ENCODE data around the gene ING1.
A peak's percentile ranks its signal among the peaks of the same experiment; 100 is the strongest.
"Not testable (repeated sequence)": the region's sequence is repeated elsewhere in the genome, so short reads cannot be mapped to it uniquely, and the experiment has no call there.

ING1 gene, protein sequence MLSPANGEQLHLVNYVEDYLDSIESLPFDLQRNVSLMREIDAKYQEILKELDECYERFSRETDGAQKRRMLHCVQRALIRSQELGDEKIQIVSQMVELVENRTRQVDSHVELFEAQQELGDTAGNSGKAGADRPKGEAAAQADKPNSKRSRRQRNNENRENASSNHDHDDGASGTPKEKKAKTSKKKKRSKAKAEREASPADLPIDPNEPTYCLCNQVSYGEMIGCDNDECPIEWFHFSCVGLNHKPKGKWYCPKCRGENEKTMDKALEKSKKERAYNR

DNA sequence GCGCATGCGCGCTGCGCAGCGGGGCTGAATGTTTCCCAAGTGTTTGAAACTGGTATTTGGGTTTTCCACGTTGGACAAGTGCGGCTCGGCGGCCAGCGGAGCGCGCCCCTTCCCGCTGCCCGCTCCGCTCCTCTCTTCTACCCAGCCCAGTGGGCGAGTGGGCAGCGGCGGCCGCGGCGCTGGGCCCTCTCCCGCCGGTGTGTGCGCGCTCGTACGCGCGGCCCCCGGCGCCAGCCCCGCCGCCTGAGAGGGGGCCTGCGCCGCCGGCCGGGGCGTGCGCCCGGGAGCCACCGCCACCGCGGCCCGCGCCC is at the start of gene ING1:
ING1 (plus strand) TSS at position 59 of the 311 bp plus-strand sequence. CDS start 450 bp downstream, outside the sequence.
- no peak for DNase-seq (ENCODE audit: low spot score)

DNA sequence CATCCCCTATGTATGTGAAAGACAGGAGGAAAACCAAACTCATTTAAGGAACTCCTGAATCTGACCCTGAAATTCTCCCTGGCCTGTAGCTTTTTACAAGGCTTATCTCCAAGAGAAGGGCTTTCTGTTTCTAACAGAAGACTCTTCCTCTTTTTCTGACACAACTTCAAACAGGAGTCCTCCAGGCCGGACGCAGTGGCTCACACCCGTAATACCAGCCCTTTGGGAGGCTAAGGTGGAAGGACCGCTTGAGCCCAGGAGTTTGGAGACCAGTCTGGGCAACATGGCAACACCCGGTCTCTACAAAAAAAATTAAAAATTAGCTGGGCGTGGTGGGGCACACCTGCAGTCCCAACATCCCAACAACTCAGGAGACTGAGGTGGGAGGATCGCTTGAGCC is 49.5 kb upstream of the ING1 start:
- DNase-seq (ENCODE audit: low spot score): no peak

DNA sequence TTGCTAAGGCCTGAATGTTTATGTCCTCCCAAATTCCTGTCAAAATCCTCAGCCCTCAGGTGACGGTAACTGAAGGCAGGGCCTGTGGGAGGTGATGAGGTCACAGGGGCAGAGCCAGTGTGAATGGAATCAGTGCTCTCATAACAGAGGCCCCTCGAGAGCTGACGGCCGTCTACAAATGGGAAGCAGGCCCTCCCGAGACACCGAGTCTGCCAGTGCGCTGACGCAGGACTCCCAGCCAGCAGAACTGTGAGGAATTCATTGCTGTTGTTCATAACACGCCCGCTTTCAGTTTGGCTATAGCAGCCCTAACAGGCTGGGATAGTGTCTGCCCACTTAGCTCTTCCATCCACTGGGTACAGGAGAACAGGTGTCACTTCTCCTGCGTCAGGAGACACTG is 48.8 kb upstream of the ING1 start:
- no peak for DNase-seq (ENCODE audit: low spot score)

DNA sequence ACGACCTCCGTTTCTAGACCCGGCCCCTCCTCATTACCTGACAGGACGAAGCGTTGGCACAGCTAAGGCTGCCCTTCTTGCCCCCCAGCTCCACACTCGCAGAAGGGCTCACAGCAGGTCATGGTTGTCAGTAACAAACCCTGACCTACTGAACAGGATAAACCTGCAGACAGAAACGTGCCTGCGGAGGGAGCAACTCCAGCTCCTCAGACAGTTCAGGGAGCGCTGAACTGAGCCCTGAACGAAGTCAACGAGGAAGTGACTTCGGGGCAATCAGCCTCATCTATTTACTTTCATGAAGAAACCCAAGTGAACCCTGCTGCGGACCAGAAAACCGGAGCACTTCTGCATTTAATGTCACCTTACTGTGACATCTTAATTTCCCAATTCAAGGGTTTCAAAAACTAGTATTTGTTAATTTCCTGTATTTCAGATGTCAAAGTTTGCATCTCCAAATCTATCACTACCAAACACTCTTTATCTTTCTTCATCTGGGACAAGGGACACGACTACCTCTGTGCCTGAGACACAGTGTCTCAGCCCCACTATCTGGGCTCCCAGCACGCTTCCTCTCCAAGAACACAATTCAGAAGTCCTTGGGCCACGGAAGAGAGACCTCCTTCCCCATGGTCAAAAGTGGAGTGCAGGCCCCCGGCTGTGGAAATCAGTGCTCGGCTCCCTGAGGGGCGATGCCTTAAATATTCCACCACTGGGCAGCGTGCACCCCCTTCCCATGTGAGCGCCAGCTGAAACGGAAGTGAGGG is 47.8 kb upstream of the ING1 start:
- no peak for DNase-seq (ENCODE audit: low spot score)

DNA sequence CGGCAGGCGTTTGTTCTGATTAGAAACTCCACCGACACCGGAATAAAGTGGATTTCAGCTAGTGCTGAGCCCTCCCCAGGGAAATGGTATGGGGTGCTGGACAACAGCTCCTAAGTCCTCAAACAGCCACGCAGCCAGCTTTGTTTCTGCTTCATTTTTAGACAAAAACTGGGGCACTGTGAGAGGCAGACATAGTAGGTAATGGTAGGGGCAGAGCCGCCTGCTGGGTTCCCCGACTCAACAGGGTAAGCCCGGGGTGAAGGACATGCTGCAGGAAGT is 47.3 kb upstream of the ING1 start:
- DNase-seq (ENCODE audit: low spot score): no peak

DNA sequence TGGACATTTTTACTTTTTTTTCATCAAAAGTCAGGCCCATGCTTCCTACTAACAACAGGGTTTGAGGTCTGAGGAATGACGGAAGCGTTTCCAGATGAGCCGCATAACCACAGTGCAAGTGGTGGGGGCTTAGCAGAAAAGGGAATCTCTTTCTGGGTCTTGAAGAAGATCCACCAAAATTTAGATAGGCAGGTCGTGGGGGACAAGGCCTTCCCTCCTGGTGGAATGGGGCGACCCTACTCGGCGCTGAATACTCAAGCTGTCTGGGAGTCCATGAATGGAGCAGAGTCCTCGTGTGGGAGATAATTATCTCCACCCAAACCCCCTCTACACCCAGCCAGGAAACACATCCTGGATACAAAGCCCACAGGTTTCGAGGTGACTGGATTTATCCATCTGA is 44.5 kb upstream of the ING1 start:
- DNase-seq (ENCODE audit: low spot score): no peak

DNA sequence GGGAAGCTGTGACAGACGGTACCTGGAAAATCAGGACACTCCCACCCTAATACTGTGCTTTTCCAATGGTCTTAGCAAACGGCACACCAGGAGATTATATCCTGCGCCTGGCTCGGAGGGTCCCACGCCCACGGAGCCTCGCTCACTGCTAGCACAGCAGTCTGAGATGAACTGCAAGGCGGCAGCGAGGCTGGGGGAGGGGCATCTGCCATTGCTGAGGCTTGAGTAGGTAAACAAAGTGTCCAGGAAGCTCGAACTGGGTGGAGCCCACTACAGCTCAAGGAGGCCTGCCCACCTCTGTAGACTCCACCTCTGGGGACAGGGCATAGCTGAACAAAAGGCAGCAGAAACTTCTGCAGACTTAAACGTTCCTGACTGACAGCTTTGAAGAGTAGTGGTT is 43.7 kb upstream of the ING1 start:
- DNase-seq (ENCODE audit: low spot score): not testable (repeated sequence)

DNA sequence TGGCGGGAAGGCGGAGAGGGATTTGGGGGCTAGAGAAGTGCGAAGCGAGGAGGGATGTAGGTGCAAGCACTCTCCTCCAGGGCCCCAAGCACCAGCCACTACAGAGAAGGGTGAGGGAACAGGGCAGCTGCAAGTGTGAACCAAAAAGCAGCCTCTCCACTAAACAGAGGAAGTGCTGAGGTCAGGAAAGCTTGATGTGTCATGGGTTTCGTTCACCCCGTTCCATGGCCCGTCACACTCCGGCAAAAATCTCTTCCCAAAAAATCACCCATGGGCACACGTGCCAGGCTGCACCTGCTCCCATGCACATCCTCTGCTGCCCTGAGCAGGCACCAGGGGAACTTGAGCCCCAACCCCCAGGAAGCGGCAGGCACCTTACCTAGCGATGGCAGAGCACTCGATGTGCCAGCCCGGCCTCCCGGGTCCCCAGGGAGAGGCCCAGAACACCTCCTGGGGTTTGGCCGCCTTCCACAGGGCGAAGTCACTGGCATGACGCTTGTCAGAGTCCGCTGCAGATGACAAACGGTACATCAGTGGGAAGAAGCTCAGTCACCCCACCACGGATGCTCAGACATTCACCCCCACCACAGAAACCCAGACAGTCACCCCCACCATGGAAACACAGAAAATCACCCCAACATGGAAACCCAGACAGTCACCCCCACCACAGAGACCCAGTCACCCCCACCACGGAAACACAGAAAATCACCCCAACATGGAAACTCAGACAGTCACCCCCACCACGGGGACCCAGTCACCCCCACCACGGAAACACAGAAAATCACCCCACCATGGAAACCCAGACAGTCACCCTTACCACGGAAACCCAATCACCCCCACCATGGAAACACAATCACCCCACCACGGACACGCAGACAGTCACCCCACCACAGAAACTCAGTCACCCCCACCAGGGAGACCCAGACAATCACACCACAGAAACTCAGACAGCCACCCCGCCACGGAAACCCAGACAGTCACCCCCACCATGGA is 36.6 kb upstream of the ING1 start:
- DNase-seq (ENCODE audit: low spot score): peak; percentile 18

DNA sequence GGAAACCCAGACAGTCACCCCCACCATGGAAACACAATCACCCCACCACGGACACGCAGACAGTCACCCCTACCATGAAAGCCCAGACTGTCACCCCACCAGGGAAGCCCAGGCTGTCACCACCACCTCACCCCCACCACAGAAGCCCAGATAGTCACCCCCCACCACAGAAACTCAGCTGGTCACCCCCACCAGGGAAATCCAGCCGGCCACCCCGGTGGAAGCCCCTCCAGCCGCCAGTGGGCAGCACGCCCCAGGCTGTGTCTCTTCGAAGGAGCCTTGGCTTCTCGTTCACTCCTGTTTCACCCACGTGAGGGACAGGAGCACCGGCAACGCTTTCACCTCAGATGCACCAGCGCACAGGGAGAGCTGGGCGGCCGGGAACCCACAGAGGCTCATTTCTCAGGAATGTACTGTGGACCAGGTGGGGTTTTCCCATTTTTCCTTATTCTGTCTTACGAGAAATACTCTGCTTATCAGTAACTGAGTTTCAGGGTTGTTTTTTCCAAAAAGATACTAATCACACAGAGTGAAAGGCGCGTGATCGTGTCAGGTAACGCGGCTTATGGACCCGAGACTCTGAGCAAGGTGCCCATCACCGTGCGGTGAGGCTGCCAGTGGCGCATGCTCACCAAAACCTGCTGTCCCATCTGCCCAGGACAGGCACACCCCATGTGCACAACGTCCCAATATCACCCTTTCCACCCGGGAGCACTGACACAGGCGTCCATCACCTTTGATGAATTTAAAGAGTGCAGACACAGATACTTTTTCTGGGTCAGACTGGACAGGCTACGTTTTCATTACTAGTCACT is 35.6 kb upstream of the ING1 start:
- no peak for DNase-seq (ENCODE audit: low spot score)

DNA sequence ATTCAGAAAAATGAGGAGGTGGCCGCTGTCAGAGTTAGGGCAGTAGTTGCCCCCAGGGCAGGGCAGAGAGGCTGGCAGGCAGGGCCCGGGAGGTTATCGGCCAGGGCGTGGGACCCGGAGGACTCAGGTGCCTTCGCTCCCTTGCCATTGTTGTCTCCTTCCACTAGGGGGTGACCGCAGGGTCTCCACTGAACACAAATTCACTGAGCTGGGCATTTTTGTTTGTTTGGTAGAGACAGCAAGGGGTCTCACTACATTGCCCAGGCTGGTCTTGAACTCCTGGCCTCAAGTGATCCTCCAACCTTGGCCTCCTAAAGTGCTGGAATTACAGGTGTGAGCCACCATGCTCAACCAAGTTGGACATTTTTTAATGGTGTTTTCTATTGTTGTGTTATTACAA is 32.6 kb upstream of the ING1 start:
- no peak for DNase-seq (ENCODE audit: low spot score)

DNA sequence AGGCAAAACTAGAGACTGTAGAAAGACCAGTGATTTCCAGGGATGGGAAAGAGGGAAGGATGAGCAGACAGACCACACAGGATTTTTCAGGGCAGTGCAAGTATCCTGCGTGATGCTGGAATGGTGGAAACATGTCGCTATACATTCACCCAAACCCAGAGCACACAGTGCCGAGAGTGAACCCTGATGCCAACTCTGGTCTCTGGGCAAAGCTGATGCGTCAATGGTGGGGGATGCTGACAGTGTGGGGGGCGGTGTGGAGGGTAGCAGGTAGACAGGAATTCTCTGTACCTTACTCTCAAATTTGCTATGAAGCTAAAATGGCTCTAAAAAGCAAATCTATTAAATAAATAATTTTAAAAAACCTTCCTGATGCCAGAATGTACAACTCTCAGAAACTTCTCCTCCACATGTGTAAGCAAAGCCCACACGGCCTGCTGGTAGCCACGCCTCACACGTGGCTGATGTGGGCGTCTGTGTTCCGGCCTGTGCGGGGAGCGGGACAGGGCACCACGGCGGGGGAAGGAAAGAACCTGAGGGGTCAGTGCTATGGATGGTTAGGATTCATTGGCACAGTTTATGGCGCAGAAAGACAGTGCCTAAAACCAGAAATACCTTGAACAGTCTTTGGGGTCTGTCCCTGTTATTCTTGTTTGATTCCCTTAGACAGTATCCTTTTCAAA is 31.5 kb upstream of the ING1 start:
- DNase-seq (ENCODE audit: low spot score): no peak

DNA sequence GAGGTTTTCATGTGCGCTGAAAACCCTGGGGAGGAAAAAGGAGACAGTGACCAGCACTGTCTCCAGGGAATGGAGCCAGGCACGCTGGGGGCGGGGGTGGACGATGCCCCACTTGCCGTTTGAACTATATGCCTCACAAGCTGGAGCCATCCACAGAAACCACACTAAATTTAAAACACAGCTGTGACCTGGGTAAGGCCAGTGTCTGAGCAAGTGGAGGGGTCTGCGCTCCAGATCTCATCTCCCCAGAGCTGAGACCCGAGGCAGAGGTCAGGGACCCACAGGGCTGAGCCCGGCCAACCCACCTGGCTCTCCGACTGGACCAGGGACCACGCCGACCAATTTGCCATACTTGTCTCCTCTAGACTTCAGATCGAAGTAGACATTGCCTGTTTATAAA is 30.8 kb upstream of the ING1 start:
- DNase-seq (ENCODE audit: low spot score): no peak

DNA sequence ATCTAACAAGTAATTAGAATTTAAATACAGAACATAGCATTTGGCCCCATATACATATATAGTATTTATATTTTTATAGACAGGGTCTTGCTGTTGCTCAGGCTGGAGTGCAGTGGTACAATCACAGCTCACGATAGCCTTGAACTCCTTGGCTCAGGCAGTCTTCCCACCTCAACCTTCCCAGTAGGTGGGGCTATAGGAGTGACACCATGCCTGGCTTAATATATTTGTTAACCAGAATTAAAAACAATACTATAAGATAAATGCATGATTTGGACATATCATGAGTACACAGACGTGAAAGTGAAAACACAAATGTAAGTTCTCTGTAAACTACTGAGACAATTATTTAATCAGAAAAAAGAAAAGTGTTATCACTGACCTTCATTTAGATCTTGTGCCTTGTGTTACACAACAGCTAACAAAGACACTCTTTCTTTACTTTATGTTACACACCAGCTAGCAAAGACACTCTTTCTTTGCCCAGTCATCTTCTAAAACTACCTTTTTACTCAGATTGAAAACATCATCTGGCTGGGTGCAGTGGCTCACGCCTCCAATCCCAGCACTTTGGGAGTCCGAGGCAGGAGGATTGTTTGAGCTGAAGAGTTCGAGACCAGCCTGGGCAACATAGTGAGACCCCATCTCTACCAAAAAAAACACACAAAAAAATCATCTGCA is 30.2 kb upstream of the ING1 start:
- DNase-seq (ENCODE audit: low spot score): peak; percentile 44

DNA sequence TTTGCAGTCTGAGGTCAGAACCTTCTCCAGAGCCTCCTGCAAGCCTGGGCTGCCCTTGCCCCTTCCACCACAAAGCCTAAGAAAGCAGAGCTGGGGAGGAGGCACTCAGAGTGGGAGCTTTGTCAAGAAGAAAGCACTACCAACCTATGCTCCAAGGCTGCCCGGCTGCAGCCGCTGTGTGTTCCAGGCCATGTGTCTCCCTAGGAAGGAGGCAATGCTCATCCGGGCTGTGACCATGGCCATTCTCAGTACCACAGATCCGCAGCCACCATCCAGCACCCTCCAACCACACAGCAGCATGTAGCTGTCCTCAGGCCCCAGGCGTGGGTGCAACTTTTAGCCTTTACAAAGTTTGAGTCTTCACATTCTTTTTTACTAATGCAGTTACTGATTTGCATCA is 29.6 kb upstream of the ING1 start:
- DNase-seq (ENCODE audit: low spot score): no peak

DNA sequence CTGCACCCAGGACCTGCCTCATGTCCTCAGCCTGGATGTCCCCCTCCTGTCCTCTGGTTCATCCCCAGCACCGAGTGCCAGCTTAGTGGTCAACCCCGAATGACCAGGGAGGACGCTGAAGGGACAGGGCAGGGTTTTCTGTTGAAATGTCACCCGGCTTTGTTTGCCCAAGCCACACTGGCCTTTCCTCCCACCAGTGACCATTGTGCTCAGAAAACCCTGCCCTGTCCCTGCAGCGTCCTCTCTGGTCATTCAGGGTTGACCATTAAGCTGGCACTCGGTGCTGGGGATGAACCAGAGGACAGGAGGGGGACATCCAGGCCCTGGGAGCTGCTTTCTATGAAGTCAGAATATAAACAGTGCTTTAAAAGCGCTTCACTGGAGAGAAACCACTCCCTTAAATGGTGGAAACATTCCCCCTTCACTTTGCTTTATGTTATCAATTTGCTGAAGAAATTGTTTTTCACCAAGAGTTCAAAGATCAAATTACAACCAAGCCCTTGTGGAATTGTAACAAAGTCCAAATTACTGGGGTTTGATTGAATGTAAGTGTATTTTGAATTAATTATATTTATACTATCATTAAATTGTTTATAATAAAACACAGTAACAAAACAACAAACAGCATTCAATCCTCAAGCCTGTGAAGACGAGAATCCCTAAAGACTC is 29.0 kb upstream of the ING1 start:
- DNase-seq (ENCODE audit: low spot score): no peak

DNA sequence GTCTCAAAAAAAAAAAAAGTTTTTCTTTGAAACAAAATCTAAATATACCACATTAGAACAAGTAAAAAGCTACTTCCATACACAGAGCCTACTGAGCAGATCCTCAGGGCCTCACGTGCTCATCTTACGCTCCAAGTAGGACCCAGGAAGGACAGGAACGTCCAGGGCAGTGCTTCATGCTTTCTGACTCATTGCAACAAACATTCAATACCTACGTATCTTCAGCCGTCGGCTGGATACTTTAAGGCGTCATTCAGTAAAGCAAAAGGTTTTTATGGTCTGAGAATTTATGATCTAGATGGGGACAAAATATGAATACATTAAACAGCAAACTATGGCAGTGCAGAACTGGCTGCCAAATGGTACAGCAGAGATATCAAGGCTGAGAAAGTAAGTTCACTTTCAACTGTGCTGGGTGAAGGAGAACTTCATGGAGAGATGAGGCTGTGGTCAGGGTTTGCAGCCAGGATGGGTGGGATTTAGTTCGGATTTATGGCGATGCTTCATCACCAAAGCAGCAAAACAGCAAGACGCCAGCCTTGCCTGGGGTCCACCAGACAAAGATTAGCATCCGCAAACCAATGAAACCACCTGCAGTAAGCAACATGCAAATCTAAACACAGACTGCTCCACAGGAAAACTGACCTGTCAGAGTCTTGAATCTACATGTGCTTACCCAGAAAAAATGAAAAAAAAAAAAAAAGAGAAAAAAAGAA is 28.0 kb upstream of the ING1 start:
- DNase-seq (ENCODE audit: low spot score): no peak

DNA sequence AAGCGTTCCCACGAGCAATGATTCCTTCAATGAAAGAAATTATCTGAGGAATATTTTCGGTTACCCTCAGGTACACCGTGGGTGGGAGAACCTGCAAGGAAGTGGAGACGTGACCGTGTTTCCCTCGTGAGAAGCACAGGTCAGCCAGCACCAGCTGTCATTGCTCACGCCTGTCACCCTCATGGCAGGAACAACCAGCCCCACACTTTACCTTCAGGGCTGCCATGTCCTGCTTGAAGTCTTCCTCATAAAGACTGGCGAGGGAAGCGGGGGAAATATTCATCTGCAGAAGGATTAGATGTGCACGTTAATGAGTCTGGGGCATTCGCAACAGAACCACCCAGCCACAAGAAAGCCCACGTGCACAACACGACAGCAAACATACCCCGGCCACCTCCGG is 25.8 kb upstream of the ING1 start:
- DNase-seq (ENCODE audit: low spot score): no peak

DNA sequence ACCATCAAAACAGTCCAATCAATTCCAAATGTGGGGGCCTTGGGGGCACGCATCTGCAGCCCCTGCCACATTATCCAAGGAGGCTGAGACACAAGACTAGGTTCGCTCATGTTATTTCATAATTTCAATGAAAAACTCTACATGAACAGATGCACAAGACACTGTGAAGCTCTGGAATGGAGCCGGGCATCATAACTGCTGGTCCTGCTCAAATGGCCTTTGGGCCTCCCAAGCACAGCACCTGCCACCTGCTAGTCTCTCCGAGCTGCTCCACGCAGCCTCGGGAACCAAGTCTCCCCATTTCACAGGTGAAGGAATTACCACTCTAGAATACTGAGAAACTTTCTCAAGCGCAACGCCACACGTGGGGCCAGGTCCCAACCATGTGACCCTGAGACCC is 24.5 kb upstream of the ING1 start:
- DNase-seq (ENCODE audit: low spot score): no peak

DNA sequence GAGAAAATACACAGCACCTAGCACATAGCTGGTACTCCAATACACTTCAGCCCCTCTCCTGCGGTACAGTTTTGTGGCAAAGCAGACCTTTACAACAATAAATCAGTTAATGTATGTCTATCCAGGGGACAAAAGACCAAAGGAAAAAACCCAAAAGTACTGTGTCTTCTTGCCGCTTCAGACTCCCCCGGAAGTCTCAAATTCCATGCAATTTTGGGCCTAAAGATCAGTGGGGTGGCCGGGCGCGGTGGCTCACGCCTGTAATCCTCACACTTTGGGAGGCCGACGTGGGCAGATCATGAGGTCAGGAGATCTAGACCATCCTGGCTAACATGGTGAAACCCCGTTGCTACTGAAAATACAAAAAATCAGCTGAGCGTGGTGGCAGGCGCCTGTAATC is 23.8 kb upstream of the ING1 start:
- no peak for DNase-seq (ENCODE audit: low spot score)

DNA sequence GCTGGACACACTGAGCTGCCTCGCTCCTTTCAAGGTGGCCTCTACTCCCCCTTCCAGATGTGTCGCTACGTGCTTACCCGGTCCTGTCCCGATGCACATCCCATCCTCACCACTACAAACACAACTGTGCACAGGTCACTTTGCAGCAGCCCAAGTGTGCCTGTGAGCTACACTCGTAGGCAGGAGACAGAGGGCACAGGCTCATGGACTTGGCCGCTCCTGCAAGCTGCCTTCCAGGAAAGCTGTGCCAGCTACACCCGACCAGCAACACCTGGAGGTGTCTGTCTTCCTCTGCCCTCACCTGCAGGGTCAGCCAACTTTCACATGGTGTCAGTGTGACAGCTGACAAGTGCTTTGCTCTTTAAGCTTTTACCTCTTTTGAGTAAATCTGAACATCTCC is 23.0 kb upstream of the ING1 start:
- DNase-seq (ENCODE audit: low spot score): no peak

Measured in pons (tissue), 1 donor.